ENCODE data around the gene THUMPD2. TPM values are rescaled to one million over a fixed set of nuclear protein-coding genes. Genes with fewer than 3 reads are reported as not detected.

Gene THUMPD2
- total RNA-seq, 1 experiment from 2014 or later, result 16.5 TPM

DNA sequence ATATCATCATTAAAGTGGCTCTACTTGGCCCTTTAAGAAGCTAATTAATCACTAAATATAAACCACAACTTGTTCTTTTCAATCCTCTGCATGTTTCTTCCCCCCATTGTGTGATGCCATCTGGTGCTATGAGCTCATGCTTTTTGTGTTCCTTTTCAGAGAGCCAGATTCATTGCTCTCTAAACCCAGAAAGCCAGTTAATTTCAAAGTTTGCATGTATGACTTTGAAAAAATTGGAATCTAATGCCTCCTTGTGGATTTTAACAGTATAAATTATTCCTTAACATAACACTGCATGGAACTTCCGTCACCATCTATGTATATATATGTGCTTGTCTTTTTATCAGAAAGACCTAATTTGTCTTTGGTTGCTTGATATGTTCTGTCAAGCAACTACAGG lies 82.2 kb downstream of the THUMPD2 start:
- no peak overlapping the region for H3K27ac ChIP-seq (ENCODE audit: low read length)
- H3K36me3 ChIP-seq (ENCODE audit: insufficient read depth, low read length), result no peaks in the 10 kb centered on the region
- H3K4me2 ChIP-seq (ENCODE audit: low read depth, low read length, poor library complexity, severe bottlenecking), result no peak overlapping the region
- H3K9me2 ChIP-seq (replicated peaks; ENCODE audit: insufficient read depth, low read length), result no peaks in the 10 kb centered on the region
- H3K27me3 ChIP-seq (ENCODE audit: low read length), result no peaks in the 10 kb centered on the region
- no peak overlapping the region for H2AFZ ChIP-seq (ENCODE audit: low read length)
- no peaks in the 10 kb centered on the region; the same call in none of the 2 replicates for H3K9me3 ChIP-seq (ENCODE audit: low read length)
- peak; percentile 45 for DNase-seq
- H3K4me3 ChIP-seq (ENCODE audit: low read length), result no peak overlapping the region
- H3K79me2 ChIP-seq (ENCODE audit: low read length), result no peaks in the 10 kb centered on the region
- H3K9ac ChIP-seq (ENCODE audit: low read length), result no peak overlapping the region
- no peaks in the 10 kb centered on the region for H4K20me1 ChIP-seq (ENCODE audit: insufficient read depth, low read depth, low read length)
- no peaks in the 10 kb centered on the region for H3K4me1 ChIP-seq (ENCODE audit: low read length)

DNA sequence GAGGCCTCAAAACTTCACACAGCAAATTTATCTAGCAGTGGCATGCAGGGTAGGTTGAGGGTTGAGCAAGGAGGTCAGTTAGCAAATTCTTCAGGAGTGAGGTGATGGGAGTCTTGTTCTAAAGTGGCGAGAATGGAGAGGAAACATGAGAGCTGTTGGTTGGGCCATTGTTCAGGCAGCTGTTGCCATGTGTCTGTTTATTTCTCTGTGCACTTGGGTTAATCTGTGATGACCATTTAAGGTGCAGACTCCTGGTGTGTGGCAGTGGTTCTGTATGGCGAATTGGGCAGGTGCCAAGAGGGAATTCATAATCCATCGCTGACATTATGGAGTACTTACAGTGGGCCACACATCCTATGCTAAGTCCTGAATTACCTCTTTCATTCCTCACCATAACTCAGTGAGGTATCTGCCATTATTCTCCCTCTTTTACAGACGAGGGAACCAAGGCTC lies 82.9 kb downstream of the THUMPD2 start:
- no peak for DNase-seq
- Histone ChIP-seq H3K4me1 (ENCODE audit: low read length) (no peaks in the 10 kb centered on the region), H3K4me2 (ENCODE audit: low read depth, low read length, poor library complexity, severe bottlenecking) (no peak overlapping the region), H3K27ac (ENCODE audit: low read length) (no peak overlapping the region), H4K20me1 (ENCODE audit: insufficient read depth, low read depth, low read length) (no peaks in the 10 kb centered on the region), H3K36me3 (ENCODE audit: insufficient read depth, low read length) (no peaks in the 10 kb centered on the region), H3K4me3 (ENCODE audit: low read length) (no peak overlapping the region), H2AFZ (ENCODE audit: low read length) (no peak overlapping the region), H3K9me2 (replicated peaks; ENCODE audit: insufficient read depth, low read length) (no peaks in the 10 kb centered on the region), H3K27me3 (ENCODE audit: low read length) (no peaks in the 10 kb centered on the region), H3K9me3 (ENCODE audit: low read length) (no peaks in the 10 kb centered on the region; the same call in 1 of the 2 replicates), H3K9ac (ENCODE audit: low read length) (no peak overlapping the region), H3K79me2 (ENCODE audit: low read length) (no peaks in the 10 kb centered on the region)

DNA sequence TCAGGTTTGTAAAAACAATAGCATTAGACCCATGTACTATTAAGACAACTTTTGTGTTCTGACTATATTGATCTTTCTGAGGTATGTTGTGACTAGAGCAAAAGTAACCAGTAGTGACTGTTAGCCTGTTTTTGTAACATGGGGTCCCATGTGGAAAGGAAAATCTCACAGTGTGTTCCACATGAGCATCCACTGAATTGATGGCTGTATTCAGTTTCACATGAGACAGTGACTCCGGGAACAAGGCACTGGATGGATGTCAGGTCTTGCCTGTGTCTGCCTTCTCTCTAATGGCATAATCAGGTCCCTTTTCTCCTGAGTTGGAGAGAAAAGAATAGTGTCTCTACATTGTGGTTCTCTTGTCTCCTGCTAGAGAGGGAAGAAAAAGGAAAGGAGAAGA lies 85.8 kb downstream of the THUMPD2 start:
- H3K4me2 ChIP-seq (ENCODE audit: low read depth, low read length, poor library complexity, severe bottlenecking), result no peak overlapping the region
- no peak overlapping the region for H3K9ac ChIP-seq (ENCODE audit: low read length)
- no peaks in the 10 kb centered on the region for H3K79me2 ChIP-seq (ENCODE audit: low read length)
- no peaks in the 10 kb centered on the region for H3K27me3 ChIP-seq (ENCODE audit: low read length)
- no peaks in the 10 kb centered on the region for H4K20me1 ChIP-seq (ENCODE audit: insufficient read depth, low read depth, low read length)
- H2AFZ ChIP-seq (ENCODE audit: low read length), result no peak overlapping the region
- no peak overlapping the region for H3K27ac ChIP-seq (ENCODE audit: low read length)
- H3K9me2 ChIP-seq (replicated peaks; ENCODE audit: insufficient read depth, low read length), result no peaks in the 10 kb centered on the region
- H3K36me3 ChIP-seq (ENCODE audit: insufficient read depth, low read length), result no peaks in the 10 kb centered on the region
- no peaks in the 10 kb centered on the region for H3K9me3 ChIP-seq (ENCODE audit: low read length)
- DNase-seq, result no peak
- H3K4me3 ChIP-seq (ENCODE audit: low read length), result no peak overlapping the region
- H3K4me1 ChIP-seq (ENCODE audit: low read length), result no peaks in the 10 kb centered on the region

DNA sequence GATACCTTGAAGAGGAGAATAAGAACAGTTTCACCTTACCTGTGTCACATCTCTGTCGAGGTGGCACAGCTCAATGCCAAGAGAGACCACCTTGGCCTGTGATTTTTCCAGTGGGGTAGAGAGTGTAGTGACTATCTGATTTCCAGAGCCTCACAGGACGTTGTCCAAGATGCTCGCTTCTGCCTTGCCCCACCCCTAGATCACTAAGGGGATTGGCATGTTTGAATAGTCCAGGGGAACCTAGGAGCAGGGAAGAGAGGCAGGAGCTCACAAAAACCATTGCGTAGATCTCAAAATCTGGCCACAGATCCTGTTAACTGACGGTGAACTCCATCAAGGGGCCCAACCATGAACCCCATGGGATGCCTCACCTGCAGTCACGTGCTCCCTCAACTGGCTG lies 89.2 kb downstream of the THUMPD2 start:
- Histone ChIP-seq H3K27me3 (ENCODE audit: low read length) (no peaks in the 10 kb centered on the region), H2AFZ (ENCODE audit: low read length) (no peak overlapping the region), H3K4me3 (ENCODE audit: low read length) (no peak overlapping the region), H3K79me2 (ENCODE audit: low read length) (no peaks in the 10 kb centered on the region), H4K20me1 (ENCODE audit: insufficient read depth, low read depth, low read length) (no peaks in the 10 kb centered on the region), H3K4me1 (ENCODE audit: low read length) (no peaks in the 10 kb centered on the region), H3K9ac (ENCODE audit: low read length) (no peak overlapping the region), H3K9me3 (ENCODE audit: low read length) (no peaks in the 10 kb centered on the region), H3K4me2 (ENCODE audit: low read depth, low read length, poor library complexity, severe bottlenecking) (no peak overlapping the region), H3K9me2 (replicated peaks; ENCODE audit: insufficient read depth, low read length) (no peaks in the 10 kb centered on the region), H3K27ac (ENCODE audit: low read length) (no peak overlapping the region), H3K36me3 (ENCODE audit: insufficient read depth, low read length) (no peaks in the 10 kb centered on the region)
- no peak for DNase-seq

DNA sequence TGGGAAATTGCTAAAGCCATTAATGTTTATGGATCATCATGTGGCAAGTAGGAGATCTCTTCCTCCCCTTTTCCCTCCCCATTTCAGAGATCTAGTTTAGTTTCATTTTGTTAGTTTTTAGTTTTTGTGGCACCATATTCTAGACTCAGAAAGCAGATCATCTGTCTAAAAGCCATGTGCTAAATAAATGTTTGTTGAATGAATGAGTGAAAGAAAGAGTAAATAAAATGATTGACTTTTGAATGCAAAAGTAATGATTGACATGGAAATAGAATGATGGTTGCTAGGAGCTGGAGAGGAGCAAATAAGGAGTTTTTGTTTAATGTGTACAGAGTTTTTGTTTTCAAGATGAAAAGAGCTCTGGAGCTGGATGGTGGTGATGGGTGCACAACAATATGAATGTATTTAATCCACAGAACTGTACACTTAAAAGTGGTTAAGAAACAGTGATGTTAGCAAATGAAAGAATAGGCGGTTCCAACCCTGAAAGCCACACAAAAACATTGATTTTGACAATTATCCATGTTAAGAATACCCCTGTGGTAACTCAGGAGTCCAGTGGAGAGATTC lies 89.7 kb downstream of the THUMPD2 start:
- no peak overlapping the region for H2AFZ ChIP-seq (ENCODE audit: low read length)
- no peak overlapping the region for H3K27ac ChIP-seq (ENCODE audit: low read length)
- H3K9ac ChIP-seq (ENCODE audit: low read length), result no peak overlapping the region
- no peak overlapping the region for H3K4me3 ChIP-seq (ENCODE audit: low read length)
- no peak overlapping the region for H3K4me2 ChIP-seq (ENCODE audit: low read depth, low read length, poor library complexity, severe bottlenecking)
- DNase-seq, result no peak
- H4K20me1 ChIP-seq (ENCODE audit: insufficient read depth, low read depth, low read length), result no peaks in the 10 kb centered on the region
- no peaks in the 10 kb centered on the region for H3K9me2 ChIP-seq (replicated peaks; ENCODE audit: insufficient read depth, low read length)
- no peaks in the 10 kb centered on the region for H3K9me3 ChIP-seq (ENCODE audit: low read length)
- no peaks in the 10 kb centered on the region for H3K4me1 ChIP-seq (ENCODE audit: low read length)
- no peaks in the 10 kb centered on the region for H3K79me2 ChIP-seq (ENCODE audit: low read length)
- no peaks in the 10 kb centered on the region for H3K36me3 ChIP-seq (ENCODE audit: insufficient read depth, low read length)
- H3K27me3 ChIP-seq (ENCODE audit: low read length), result no peaks in the 10 kb centered on the region

DNA sequence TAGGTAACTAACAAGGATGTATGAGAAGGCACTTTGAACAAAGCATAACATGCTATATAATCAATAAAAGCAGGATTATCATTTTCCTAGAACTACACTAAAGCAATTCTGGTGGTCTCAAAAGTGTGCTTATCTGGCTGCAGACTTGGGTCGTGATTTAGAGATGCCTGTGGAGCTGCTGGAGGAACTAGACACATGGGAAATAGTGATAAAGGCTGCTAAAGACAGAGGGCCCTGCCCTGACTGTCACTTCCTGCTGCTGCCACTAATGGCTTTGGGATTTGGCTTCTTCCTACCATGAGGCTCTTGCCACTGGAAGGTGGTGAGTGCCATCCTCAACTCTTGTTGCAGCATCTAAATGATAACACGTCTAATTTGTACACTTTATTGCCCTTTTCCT lies 90.9 kb downstream of the THUMPD2 start:
- Histone ChIP-seq H3K27ac (ENCODE audit: low read length) (no peak overlapping the region), H3K9ac (ENCODE audit: low read length) (no peak overlapping the region), H2AFZ (ENCODE audit: low read length) (no peak overlapping the region), H3K27me3 (ENCODE audit: low read length) (no peaks in the 10 kb centered on the region), H3K9me2 (replicated peaks; ENCODE audit: insufficient read depth, low read length) (no peaks in the 10 kb centered on the region), H3K4me1 (ENCODE audit: low read length) (no peaks in the 10 kb centered on the region), H4K20me1 (ENCODE audit: insufficient read depth, low read depth, low read length) (no peaks in the 10 kb centered on the region), H3K36me3 (ENCODE audit: insufficient read depth, low read length) (no peaks in the 10 kb centered on the region), H3K9me3 (ENCODE audit: low read length) (no peaks in the 10 kb centered on the region), H3K79me2 (ENCODE audit: low read length) (no peaks in the 10 kb centered on the region), H3K4me2 (ENCODE audit: low read depth, low read length, poor library complexity, severe bottlenecking) (no peak overlapping the region), H3K4me3 (ENCODE audit: low read length) (no peak overlapping the region)
- no peak for DNase-seq

DNA sequence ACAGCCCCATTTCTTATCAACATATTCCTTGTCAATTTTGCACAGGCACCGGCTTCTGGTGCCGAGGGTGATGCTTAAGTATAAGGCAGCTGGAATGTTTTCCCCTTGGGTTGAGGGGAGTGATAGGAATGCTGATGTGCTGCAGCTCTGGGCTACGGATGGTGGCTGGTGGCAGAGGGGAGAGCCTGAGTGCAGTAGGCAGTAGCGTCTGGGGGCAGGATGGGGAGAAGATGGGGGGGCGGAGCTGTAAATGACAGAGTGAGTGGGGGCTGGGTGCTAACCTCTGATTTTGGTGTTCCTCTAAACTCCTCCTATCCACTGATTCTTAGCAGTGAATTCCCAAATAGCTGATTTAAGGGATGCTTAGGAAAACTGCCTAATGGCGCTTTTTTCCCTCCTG lies 92.6 kb downstream of the THUMPD2 start:
- no peaks in the 10 kb centered on the region for H4K20me1 ChIP-seq (ENCODE audit: insufficient read depth, low read depth, low read length)
- DNase-seq, result no peak
- no peaks in the 10 kb centered on the region for H3K4me1 ChIP-seq (ENCODE audit: low read length)

More for the DNA sequence above, 92.6 kb downstream of the THUMPD2 start:
- no peaks in the 10 kb centered on the region for H3K9me3 ChIP-seq (ENCODE audit: low read length)
- no peaks in the 10 kb centered on the region for H3K9me2 ChIP-seq (replicated peaks; ENCODE audit: insufficient read depth, low read length)
- no peaks in the 10 kb centered on the region for H3K79me2 ChIP-seq (ENCODE audit: low read length)
- H3K4me3 ChIP-seq (ENCODE audit: low read length), result no peak overlapping the region
- no peaks in the 10 kb centered on the region for H3K27me3 ChIP-seq (ENCODE audit: low read length)
- H3K4me2 ChIP-seq (ENCODE audit: low read depth, low read length, poor library complexity, severe bottlenecking), result no peak overlapping the region
- no peak overlapping the region for H3K9ac ChIP-seq (ENCODE audit: low read length)
- H2AFZ ChIP-seq (ENCODE audit: low read length), result no peak overlapping the region
- H3K36me3 ChIP-seq (ENCODE audit: insufficient read depth, low read length), result no peaks in the 10 kb centered on the region
- no peak overlapping the region for H3K27ac ChIP-seq (ENCODE audit: low read length)

All from Karpas-422 (cell line).